IPS-20b (cell line): ENCODE data around the gene ARL11.

Experiments
- H3K27ac ChIP-seq: one replicate; pipeline ENCODE4 v1.5.1; 2013; ENCODE audit warnings: low read length
- H3K27me3 ChIP-seq: 2 replicates; pipeline ENCODE4 v1.6.1; 2013; ENCODE audit warnings: mild to moderate bottlenecking, low read length, inconsistent platforms; ENCODE audit not compliant: insufficient read depth
- H3K36me3 ChIP-seq: 2 replicates; pipeline ENCODE4 v1.6.1; 2013; ENCODE audit warnings: low read depth, mild to moderate bottlenecking, inconsistent platforms, low read length, moderate library complexity; ENCODE audit not compliant: insufficient read depth
- H3K4me1 ChIP-seq: 2 replicates; pipeline ENCODE4 v1.6.1; 2013; ENCODE audit warnings: mild to moderate bottlenecking, control low read depth, inconsistent platforms, low read length, moderate library complexity; ENCODE audit not compliant: insufficient read depth
- H3K4me3 ChIP-seq: 2 replicates; pipeline ENCODE4 v1.5.1; 2013; ENCODE audit warnings: mild to moderate bottlenecking, low read length, inconsistent platforms
- H3K9ac ChIP-seq: 2 replicates; pipeline ENCODE4 v1.6.1; 2013; ENCODE audit warnings: low read depth, mild to moderate bottlenecking, inconsistent platforms, low read length, moderate library complexity
- H3K9me3 ChIP-seq: 2 replicates; pipeline ENCODE4 v1.6.1; 2013; ENCODE audit warnings: mild to moderate bottlenecking, low read depth, low read length, inconsistent platforms; ENCODE audit not compliant: insufficient read depth

ARL11 gene

GRCh38 chr13:49654011-49654410, 25.7 kb downstream of the ARL11 start:
- Histone ChIP-seq H3K27ac (no peak overlapping the region), H3K4me3 (no peak overlapping the region), H3K9me3 (no peaks in the 10 kb centered on the region), H3K4me1 (no peaks in the 10 kb centered on the region), H3K36me3 (no peaks in the 10 kb centered on the region; the same call in 1 of the 2 replicates), H3K9ac (no peak overlapping the region), H3K27me3 (no peaks in the 10 kb centered on the region)

DNA sequence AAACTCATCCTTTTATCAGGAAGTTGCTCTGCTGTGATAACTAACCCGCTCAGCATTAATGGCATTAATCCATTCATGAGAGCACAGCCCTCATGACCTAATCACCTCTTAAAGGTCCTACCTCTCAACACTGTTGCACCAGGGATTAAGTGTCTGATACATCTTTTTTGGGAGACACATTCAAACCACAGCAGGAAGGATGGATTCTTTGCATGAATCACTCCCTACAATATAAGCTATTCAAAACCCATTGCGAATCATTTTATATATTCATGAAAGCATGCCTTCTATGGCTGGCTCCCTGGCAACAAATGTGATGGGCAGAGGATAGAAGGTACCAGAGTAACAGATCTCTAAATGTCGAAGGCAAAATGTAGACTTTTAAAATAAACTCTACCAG, 27.6 kb downstream of the ARL11 start:
- Histone ChIP-seq H3K27ac (no peak overlapping the region), H3K27me3 (no peaks in the 10 kb centered on the region), H3K9ac (no peak overlapping the region), H3K4me3 (no peak overlapping the region), H3K36me3 (peaks cover 7% of the 10 kb centered on the region; the same call in 1 of the 2 replicates), H3K9me3 (no peaks in the 10 kb centered on the region), H3K4me1 (no peaks in the 10 kb centered on the region)

DNA sequence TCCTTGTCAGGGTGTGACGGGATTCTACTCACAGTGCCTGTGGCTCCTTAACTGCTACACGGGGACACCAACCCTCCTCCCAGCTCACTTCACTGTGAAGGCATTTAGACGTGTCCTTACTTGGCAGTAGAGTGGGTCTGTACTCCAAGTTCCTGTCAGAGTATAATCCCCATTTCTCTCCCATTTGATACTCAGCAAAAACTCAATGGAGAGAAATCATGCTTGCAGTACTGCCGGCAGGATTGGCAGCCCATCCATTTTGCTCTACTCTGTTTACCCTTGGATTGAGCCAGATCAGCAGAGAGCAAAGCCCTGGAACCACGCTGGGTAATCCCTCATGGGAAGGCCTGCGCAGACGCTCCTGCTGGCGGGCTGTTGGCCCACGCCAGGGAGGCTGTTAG, 28.9 kb downstream of the ARL11 start:
- Histone ChIP-seq H3K36me3 (peaks cover 19% of the 10 kb centered on the region), H3K9me3 (no peaks in the 10 kb centered on the region), H3K4me3 (no peak overlapping the region), H3K9ac (no peak overlapping the region), H3K27me3 (no peaks in the 10 kb centered on the region), H3K4me1 (no peaks in the 10 kb centered on the region), H3K27ac (no peak overlapping the region)

DNA sequence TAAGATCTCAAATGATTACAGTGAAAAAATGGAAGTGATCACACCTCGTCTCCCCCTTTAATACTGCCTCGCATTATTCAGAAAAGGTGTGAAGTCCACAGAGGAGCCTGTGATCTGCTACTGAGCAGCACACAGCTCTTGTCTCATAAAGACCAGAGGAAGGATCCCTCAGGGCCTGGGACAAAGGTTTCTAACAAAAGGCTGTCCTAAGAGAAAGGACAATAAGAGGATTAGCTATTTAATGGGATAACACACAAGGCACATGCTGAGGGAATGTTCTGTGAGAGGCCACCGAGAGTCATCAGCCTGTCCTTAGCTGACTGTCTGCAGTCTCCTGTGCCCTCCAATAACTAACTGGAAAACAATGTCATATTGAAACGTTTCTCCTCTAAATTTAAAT, 36.3 kb downstream of the ARL11 start:
- Histone ChIP-seq H3K4me3 (no peak overlapping the region), H3K9me3 (no peaks in the 10 kb centered on the region), H3K27me3 (no peaks in the 10 kb centered on the region), H3K9ac (no peak overlapping the region), H3K4me1 (peaks cover 3% of the 10 kb centered on the region; the same call in 1 of the 2 replicates), H3K27ac (no peak overlapping the region), H3K36me3 (peaks cover 55% of the 10 kb centered on the region)

GRCh38 chr13:49667773-49668172, 39.5 kb downstream of the ARL11 start:
- H3K4me3 ChIP-seq, result no peak overlapping the region
- peaks cover 8% of the 10 kb centered on the region for H3K4me1 ChIP-seq
- H3K9ac ChIP-seq, result no peak overlapping the region
- H3K9me3 ChIP-seq, result no peaks in the 10 kb centered on the region
- H3K27ac ChIP-seq, result no peak overlapping the region
- no peaks in the 10 kb centered on the region for H3K27me3 ChIP-seq
- H3K36me3 ChIP-seq, result peaks cover 30% of the 10 kb centered on the region

DNA sequence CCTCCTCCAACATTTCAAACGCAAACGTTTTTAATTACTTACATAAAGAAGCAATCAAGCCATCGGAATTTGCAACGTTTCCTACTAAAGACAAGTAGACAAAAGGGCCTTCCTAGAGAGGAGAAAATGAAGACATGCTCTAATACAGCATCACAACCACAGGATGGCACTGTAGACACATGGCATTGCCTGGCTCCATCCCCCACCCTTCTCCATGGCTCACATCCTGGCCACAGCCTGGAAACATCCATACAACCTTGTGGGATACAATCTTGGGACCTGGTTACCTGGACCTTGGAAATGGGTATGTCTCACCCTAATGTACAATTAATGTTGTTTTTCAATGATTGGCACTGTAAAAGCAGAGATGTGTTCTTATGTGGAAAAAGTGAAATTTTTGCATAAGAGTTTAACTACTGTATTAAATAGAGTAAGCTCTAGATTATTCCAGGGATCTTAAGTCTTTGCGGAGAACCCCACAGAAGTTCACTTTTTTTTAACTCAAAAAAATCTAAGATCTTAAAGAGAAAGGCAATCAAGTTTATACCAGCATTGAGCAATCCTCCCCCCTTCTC, 41.5 kb downstream of the ARL11 start:
- Histone ChIP-seq H3K9ac (no peak overlapping the region; the same call in 1 of the 2 replicates), H3K27me3 (no peaks in the 10 kb centered on the region), H3K36me3 (peaks cover 30% of the 10 kb centered on the region), H3K9me3 (no peaks in the 10 kb centered on the region), H3K4me3 (no peak overlapping the region), H3K27ac (no peak overlapping the region), H3K4me1 (peaks cover 6% of the 10 kb centered on the region)

GRCh38 chr13:49670828-49671227, 42.5 kb downstream of the ARL11 start:
- peaks cover 33% of the 10 kb centered on the region for H3K36me3 ChIP-seq
- peaks cover 5% of the 10 kb centered on the region for H3K4me1 ChIP-seq

DNA sequence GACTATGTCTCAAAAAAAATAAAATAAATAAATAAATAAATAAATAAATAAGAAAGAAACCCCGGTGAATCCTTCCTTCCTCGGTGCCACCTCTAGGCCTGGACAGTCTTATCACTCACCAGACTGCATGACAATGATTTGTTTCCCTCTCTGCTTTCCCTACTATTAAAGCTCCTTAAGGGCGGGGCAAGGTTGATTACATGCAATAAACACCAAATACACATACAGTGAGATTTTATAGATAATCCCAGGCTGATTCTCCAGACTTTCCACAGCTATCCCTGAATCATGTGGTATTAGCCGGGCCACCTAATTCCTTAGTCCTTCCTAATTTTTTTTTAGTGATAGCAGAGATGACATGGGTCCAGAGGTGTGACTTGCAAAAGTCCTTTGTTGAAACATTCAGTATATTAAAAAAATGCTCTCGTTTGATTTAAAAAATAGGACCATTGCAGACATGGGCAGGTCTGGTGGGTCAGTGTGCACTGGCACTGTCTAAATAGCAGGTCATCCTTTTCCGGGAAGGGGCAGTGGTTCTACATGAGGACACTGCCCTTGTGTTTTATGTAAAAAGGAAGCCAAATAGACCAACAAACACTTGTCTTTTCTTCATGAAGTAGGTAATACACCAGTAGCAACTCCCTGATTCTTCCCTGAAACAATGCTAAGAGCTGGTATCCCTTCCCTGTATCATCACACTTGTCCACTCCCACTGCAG, 48.4 kb downstream of the ARL11 start:
- Histone ChIP-seq H3K4me3 (no peak overlapping the region), H3K9me3 (0 out of 2 replicates have a peak, but pooled peaks cover 3% of the 10 kb centered on the region), H3K27me3 (no peaks in the 10 kb centered on the region), H3K9ac (no peak overlapping the region), H3K27ac (no peak overlapping the region), H3K36me3 (peaks cover 30% of the 10 kb centered on the region), H3K4me1 (no peaks in the 10 kb centered on the region)

More at GRCh38 chr13:49670828-49671227, 42.5 kb downstream of the ARL11 start:
- H3K9ac ChIP-seq, result no peak overlapping the region
- H3K4me3 ChIP-seq, result no peak overlapping the region
- no peak overlapping the region for H3K27ac ChIP-seq
- no peaks in the 10 kb centered on the region for H3K9me3 ChIP-seq
- no peaks in the 10 kb centered on the region for H3K27me3 ChIP-seq

DNA sequence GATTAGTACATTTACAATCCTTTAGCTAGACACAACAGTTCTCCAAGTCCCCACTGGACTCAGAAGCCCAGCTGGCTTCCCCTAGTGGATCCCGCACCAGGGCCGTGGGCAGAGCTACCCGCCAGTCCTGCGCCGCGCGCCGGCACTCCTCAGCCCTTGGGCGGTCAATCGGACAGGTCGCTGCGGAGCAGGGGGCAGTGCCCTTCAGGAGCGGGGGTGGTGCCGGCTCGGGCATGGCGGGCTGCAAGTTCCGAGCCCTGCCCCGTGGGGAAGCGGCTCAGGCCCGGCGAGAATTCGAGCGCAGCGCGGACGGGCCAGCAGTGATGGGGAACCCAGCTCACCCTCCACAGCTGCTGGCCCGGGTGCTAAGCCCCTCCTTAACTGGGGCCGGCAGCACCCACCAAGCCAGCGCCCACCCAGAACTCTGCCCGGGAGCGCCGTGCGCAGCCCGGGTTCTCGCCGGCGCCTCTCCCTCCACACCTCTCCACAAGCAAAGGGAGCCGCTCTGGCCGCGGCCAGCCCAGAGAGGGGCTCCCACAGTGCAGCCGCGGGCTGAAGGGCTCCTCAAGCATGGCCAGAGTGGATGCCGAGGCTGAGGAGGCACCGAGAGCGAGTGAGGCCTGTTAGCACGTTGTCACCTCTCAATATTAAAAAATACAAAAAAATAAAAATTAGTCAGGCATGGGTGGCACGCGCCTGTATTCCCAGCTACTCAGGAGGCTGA, 50.0 kb downstream of the ARL11 start:
- Histone ChIP-seq H3K9me3 (0 out of 2 replicates have a peak, but pooled peaks cover 3% of the 10 kb centered on the region), H3K27ac (no peak overlapping the region), H3K9ac (no peak overlapping the region), H3K4me3 (no peak overlapping the region), H3K4me1 (no peaks in the 10 kb centered on the region), H3K36me3 (peaks cover 30% of the 10 kb centered on the region), H3K27me3 (no peaks in the 10 kb centered on the region)

DNA sequence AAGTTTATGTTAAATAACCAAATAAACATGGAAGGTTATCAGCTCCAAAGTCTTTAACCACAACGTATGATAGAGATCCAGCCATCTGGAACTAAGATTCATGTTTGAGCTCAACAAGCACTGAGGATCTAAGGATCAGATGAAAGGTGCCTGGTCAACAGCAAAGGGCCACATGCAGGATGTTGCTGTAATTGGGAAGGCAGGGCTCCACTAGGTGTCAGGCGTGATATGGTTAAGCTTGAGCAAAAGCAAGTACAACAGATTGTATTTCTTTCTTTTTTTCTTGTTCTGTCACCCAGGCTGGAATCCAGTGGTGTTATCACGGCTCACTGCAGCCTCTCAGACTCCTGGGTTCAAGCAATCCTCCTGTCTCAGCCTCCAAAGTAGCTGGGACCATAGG, 50.9 kb downstream of the ARL11 start:
- H3K36me3 ChIP-seq, result peaks cover 36% of the 10 kb centered on the region
- H3K4me1 ChIP-seq, result no peaks in the 10 kb centered on the region
- H3K27ac ChIP-seq, result no peak overlapping the region
- H3K27me3 ChIP-seq, result no peaks in the 10 kb centered on the region
- 0 out of 2 replicates have a peak, but pooled peaks cover 3% of the 10 kb centered on the region for H3K9me3 ChIP-seq
- H3K4me3 ChIP-seq, result no peak overlapping the region
- H3K9ac ChIP-seq, result no peak overlapping the region

DNA sequence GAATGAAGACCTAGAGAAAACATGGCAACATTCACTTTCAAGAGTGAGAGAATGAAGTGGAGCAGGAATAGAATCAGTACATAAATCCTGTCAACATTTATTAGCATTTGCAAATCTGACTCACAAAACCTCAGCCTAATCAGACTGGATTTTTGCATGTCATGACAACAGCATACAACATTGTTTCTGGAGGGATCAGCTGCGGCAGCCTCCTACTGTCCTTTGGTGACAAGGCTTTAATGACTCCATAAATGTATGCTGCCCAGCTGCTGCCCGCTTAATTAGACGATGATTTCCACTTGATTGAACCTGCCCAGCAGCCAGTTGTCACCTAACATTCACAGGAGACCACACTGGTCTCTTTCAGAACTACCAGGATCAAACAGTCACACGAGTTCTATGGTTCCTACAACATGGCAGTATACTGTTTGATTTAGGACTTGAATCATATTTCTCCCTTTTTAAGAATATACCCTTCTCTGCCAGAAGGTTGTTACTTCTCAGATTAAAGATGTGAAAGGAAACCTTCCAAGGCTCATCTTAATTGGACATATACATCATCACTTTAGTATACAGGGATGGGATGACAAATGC, 53.6 kb downstream of the ARL11 start:
- H3K4me1 ChIP-seq, result no peaks in the 10 kb centered on the region
- peaks cover 26% of the 10 kb centered on the region for H3K36me3 ChIP-seq
- no peaks in the 10 kb centered on the region for H3K27me3 ChIP-seq
- H3K4me3 ChIP-seq, result no peak overlapping the region
- no peak overlapping the region for H3K9ac ChIP-seq
- no peak overlapping the region for H3K27ac ChIP-seq
- 0 out of 2 replicates have a peak, but pooled peaks cover 3% of the 10 kb centered on the region for H3K9me3 ChIP-seq
